HAP-1 (cell line): ENCODE data around the gene CFAP57.
"Not testable (repeated sequence)": the region's sequence is repeated elsewhere in the genome, so short reads cannot be mapped to it uniquely, and the experiment has no call there.

ENCODE experiments used
- DNase-seq, 2 experiments: peaks; one replicate each; pipeline ENCODE4 v3.0.0-alpha.2; 2016 to 2020; ENCODE audit warnings: low spot score in 2 of 2
- H3K27me3 ChIP-seq: fragments of 250-450 bp; sonication (Bioruptor Pico); 2 replicates; pipeline ENCODE4 v1.5.1; 2020; ENCODE audit warnings: low read depth, mild to moderate bottlenecking, moderate library complexity
- H3K36me3 ChIP-seq: fragments of 250-450 bp; sonication (Bioruptor Pico); replicated peaks from 2 replicates; pipeline ENCODE4 v1.5.1; 2020; ENCODE audit warnings: mild to moderate bottlenecking
- H3K4me1 ChIP-seq: fragments of 250-450 bp; sonication (Bioruptor Pico); 2 replicates; pipeline ENCODE4 v1.5.1; 2020; ENCODE audit warnings: mild to moderate bottlenecking
- H3K4me3 ChIP-seq: fragments of 250-450 bp; sonication (Bioruptor Pico); 2 replicates; pipeline ENCODE4 v1.5.1; 2020; ENCODE audit warnings: mild to moderate bottlenecking, moderate library complexity
- H3K9me3 ChIP-seq: fragments of 250-450 bp; sonication (Bioruptor Pico); 2 replicates; pipeline ENCODE4 v1.5.1; 2020; ENCODE audit warnings: mild to moderate bottlenecking, moderate library complexity
- in situ Hi-C: fragments of 300-500 bp; cut with MboI; formaldehyde crosslinking; loops from 3 replicates; pipeline ENCODE4 v1.14.3; 2020; ENCODE audit warnings: low sequenced_read_pairs, inconsistent platforms, mixed read lengths

CFAP57 gene

DNA sequence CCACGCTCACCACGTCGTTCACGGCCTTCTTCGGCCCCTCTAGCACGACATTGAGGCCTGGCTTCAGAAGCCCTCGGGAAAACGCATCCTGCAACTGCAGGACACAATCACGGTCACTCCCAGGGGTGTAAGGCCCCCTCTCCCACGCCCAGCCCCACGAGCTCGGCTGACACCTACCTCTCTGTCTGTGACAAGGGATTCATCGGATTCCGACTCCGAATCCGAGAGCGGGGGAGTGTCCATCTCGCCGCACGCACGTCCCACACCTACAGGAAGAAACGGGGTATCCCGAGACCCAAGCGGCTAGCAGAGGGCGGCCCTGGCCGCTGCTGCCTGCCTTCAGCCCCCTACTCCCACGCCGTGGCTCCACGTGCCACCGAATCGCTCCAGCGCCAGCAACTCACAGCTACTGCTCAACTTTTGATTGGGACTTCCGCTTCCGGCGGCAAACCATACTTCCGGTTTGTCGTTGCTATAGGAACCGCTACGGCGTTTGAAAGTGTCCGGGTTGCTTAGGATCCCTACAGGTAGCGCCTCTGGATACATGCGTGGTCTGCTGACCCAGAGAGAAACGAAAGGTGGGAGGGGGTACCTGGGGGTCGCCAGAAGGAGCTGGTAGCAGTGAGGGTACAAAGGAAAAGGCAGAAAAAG, at the start of gene CFAP57, which contains the start of gene EBNA1BP2:
Gene CFAP57, plus strand, starts transcription at position 455 of the 651 bp plus-strand sequence. CDS start 424 bp downstream, outside the sequence.
Gene EBNA1BP2, minus strand, starts transcription at position 415 of the 651 bp plus-strand sequence. Its CDS starts 172 bp downstream, at position 243.
- Histone ChIP-seq H3K27me3 (no peaks in the 10 kb centered on the region; the same call in 1 of the 2 replicates), H3K4me1 (peaks cover 10% of the 10 kb centered on the region), H3K4me3 (peak within 1 kb of the TSS; percentile 95), H3K36me3 (peaks cover 38% of the 10 kb centered on the region), H3K9me3 (no peaks in the 10 kb centered on the region)
- peak; percentile 80 to 91 for DNase-seq
- in situ Hi-C loops = no loop called here

DNA sequence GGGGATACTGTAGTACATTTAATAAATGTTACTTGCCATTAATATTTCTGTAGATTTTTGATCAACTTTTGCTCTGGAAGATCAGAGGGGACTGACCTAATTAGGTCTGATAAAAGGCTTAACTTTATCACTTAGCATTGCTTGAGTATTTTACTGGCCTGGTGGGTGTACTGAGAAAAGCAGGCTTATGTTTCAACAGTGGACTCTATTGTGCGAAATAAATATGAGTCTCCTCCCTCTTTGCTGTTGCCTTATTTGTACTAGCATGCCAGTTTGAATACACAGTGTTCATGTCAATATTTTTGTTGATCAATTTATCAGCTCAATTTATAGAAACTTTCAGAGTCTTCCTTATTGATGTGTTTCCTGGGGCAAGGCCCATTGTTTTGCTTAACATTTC, 49.1 kb upstream of the CFAP57 start:
- Histone ChIP-seq H3K9me3 (no peaks in the 10 kb centered on the region), H3K36me3 (no peaks in the 10 kb centered on the region), H3K27me3 (no peaks in the 10 kb centered on the region), H3K4me3 (no peak overlapping the region), H3K4me1 (no peaks in the 10 kb centered on the region)
- no peak for DNase-seq
- in situ Hi-C loops = no loop called here

DNA sequence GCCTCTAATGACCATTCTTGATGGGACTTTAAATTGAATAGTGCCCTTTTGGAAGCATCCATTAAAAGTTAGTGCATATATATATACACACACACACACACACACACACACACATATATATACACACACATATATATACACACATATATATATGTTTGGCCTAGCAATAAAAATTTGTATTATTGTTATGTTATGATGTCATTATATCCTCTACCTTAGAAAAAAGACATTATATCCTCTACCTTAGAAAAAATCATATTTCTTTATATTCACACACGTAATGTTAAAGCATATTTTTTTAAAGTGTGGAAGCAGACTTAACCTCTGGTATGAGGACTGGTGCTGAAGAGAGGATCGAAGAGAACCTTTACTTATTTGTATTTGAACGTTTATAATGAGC, 43.3 kb upstream of the CFAP57 start:
- DNase-seq = no peak
- Histone ChIP-seq H3K36me3 (no peaks in the 10 kb centered on the region), H3K4me1 (no peaks in the 10 kb centered on the region), H3K9me3 (no peaks in the 10 kb centered on the region), H3K4me3 (no peak overlapping the region), H3K27me3 (no peaks in the 10 kb centered on the region)
- in situ Hi-C loops = no loop called here

DNA sequence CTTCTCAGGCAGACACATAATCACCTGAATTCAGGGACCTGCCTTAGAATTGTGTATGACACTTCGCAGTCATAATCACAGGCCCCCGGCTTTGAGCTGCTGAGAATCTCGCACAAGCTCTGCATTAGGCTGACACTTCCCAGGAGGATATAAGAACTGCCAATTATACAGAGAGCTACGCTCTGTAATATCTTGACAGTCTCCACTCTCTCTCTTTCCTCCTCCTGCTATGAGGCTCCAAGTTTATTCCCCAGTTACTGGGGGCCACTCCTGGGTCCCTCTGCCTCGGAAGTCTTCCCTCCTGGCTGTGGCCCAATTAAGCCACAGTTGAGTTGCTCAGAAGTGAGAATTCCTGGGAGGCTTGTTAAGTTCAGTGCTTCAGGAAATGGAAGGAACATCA, 42.7 kb upstream of the CFAP57 start:
- no peak overlapping the region for H3K4me3 ChIP-seq
- DNase-seq = no peak
- no peaks in the 10 kb centered on the region for H3K27me3 ChIP-seq
- 0 out of 2 replicates have a peak, but pooled peaks cover under 1% of the 10 kb centered on the region for H3K4me1 ChIP-seq
- in situ Hi-C loops = no loop called here
- H3K9me3 ChIP-seq = no peaks in the 10 kb centered on the region
- H3K36me3 ChIP-seq = no peaks in the 10 kb centered on the region

DNA sequence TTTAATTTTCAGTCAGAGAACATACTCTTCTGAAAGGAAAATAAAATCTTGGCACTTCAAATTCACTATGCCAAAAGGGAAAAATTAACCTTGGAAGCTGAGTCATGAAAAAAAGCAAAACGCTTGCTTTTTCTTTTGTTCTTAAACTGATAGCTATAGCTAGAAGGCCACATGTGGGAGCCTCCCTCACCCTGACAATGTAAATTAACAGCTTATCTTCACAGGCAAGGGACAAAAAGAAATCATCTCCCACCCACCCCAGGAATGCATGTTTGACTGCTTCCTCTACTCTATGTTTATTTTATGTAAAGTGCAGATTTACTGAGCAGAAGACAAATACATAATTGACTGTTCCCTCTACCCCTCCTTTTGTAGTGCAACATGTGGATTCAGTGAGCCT, 38.1 kb upstream of the CFAP57 start:
- H3K4me1 ChIP-seq = peaks cover 3% of the 10 kb centered on the region; the same call in 1 of the 2 replicates
- in situ Hi-C loops = no loop called here
- H3K36me3 ChIP-seq = no peaks in the 10 kb centered on the region
- DNase-seq = peak; percentile 49 to 66
- no peak overlapping the region for H3K4me3 ChIP-seq
- H3K9me3 ChIP-seq = no peaks in the 10 kb centered on the region; the same call in 1 of the 2 replicates
- no peaks in the 10 kb centered on the region for H3K27me3 ChIP-seq

DNA sequence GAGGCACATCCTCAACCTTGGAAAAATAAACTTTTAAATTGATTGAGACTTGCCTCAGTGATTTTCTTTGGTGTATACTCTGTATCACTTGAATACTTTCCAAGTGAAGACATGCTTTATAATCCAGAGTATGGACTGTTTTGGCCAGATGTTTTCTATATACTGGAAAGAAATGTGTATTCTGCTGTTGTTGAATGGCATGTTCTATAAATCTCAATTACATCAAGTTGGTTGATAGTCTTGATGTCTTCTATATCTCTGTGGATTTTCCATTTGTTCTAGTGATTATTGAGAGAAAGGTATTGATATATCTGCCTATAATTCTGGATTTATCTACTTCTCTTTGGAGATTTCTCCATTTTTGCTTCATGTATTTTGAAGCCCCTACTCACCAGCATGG, 37.5 kb upstream of the CFAP57 start:
- Histone ChIP-seq H3K9me3 (no peaks in the 10 kb centered on the region; the same call in 1 of the 2 replicates), H3K27me3 (no peaks in the 10 kb centered on the region), H3K36me3 (no peaks in the 10 kb centered on the region), H3K4me3 (no peak overlapping the region), H3K4me1 (peaks cover 3% of the 10 kb centered on the region; the same call in 1 of the 2 replicates)
- no peak for DNase-seq
- in situ Hi-C loops = no loop called here

DNA sequence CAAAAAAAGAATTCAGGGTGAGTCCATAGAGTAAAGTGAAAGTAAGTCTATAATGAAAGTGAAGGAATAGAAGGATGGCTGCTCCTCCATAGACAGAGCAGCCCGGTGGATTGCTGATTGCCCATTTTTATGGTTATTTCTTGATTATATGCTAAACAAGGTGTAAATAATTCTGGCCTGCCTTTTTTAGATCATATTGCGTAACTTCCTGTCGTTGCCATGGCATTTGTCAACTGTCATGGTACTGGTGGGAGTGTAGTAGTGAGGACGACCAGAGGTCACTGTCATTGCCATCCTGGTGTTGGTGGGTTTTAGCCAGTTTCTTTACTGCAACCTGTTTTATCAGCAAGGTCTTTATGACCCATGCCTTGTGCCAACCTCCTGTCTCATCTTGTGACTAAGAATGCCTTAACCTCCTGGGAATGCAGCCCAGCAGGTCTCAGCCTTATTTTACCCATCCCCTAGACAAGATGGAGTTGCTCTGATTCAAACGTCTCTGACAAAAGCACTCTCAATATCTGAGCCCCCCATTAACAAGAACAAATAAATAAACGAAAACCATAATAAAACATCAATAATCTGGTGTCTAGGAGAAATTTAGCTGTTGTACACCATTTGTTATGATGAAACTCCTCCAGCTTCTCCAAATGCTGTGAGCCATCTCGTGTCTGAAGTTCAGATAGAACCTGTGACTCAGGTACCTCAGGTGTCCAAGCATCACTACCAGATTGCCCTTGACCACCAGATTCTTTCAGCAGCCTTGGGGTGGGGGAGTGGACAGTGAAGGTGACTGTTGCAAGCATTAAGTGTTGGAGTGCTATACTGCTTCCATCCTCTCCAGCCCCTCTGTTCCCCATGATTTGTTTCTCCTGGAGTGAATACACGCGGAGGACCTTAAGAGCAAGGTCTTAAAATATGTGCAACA, 36.0 kb upstream of the CFAP57 start:
- in situ Hi-C loops = no loop called here
- no peak for DNase-seq
- Histone ChIP-seq H3K4me3 (no peak overlapping the region), H3K9me3 (no peaks in the 10 kb centered on the region; the same call in 1 of the 2 replicates), H3K27me3 (no peaks in the 10 kb centered on the region; the same call in 1 of the 2 replicates), H3K4me1 (peaks cover 3% of the 10 kb centered on the region; the same call in 1 of the 2 replicates), H3K36me3 (no peaks in the 10 kb centered on the region)

DNA sequence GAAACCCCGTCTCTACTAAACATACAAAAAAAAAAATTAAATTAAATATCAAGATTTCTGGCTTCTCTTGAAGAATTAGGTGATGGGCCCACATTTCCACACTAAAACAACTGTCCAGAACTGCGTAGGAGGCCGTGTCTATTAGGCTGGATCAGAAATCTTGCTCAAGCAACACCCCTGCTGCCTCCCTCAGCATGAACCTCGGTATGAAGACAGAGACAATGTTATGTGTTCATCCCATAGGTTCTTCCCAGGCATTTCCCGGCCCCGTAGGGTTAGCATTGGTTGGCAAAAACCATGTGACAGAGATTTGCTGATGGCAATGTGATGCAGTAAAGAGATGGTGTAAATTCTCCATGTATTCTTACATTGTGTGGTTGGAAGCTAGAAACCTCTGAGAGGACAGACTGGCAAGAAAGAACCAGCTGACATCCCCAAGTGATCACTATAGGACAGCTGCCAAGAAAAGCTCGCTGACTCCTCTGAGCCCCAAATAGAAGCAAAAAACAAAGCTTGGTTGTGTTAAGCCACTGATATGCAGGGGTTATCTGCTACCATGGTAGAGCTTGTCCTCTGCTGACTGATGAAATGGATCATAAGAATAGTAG, 34.6 kb upstream of the CFAP57 start:
- no peak for DNase-seq
- no peaks in the 10 kb centered on the region for H3K36me3 ChIP-seq
- peaks cover 3% of the 10 kb centered on the region; the same call in 1 of the 2 replicates for H3K4me1 ChIP-seq
- in situ Hi-C loops = no loop called here
- no peaks in the 10 kb centered on the region; the same call in 1 of the 2 replicates for H3K9me3 ChIP-seq
- no peak overlapping the region for H3K4me3 ChIP-seq
- peaks cover 5% of the 10 kb centered on the region; the same call in 1 of the 2 replicates for H3K27me3 ChIP-seq

DNA sequence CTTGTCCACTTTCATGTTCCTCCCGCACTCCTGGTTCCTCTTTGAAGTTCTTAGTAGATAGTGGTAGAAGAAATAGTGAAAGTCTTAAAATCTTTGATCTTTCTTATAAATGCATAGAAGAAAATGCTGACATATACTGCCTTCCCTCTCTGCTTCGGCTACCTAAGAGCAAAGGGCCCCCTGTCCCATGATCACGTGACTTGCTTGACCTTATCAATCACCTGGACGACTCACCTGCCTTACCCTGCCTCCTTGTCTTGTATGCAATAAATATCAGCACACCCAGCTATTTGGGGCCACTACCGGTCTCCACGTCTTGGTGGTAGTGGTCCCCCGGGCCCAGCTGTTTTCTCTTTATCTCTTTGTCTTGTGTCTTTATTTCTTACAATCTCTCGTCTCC, 32.8 kb upstream of the CFAP57 start:
- H3K9me3 ChIP-seq, in situ Hi-C loops, H3K4me1 ChIP-seq, DNase-seq, H3K36me3 ChIP-seq, H3K27me3 ChIP-seq, H3K4me3 ChIP-seq: not testable (repeated sequence)

DNA sequence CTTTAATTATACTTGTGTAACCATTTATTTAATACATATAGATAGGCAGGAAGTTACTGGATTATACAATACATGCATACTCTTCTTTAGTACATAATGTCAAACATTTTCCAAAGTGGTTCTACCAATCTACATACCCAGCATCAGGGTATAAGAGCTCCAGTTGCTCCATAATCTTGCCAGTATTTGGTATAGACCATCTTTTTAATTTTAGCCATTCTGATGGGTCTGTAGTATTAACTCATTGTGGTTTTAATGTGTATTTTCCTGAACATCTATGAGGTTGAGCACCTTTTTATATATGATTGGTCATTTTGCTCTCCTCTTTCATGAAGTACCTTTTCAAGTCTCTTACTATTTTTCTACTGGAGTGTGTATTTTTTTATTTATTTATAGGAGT, 32.1 kb upstream of the CFAP57 start:
- Histone ChIP-seq H3K36me3 (no peaks in the 10 kb centered on the region), H3K4me1 (no peaks in the 10 kb centered on the region), H3K9me3 (no peaks in the 10 kb centered on the region; the same call in 1 of the 2 replicates), H3K27me3 (peaks cover 11% of the 10 kb centered on the region), H3K4me3 (no peak overlapping the region)
- DNase-seq = no peak
- in situ Hi-C loops = no loop called here

DNA sequence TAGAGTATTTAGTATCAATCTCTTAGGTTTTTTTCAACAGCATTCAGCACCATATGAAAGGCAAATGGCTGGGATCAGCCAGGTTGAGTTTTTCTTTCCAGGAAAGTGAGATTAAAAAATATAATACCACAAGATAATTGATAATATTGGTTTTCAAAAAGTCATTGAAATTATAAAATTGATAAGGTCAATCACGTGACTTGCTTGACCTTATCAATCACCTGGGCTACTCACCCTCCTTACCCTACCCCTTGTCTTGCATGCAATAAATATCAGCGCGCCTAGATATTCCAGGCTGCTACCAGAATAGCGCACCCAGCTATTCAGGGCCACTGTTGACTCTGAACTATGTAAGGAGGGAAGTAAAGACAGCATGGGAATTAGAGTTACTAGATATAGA, 31.5 kb upstream of the CFAP57 start:
- in situ Hi-C loops = no loop called here
- Histone ChIP-seq H3K4me3 (no peak overlapping the region), H3K27me3 (peaks cover 15% of the 10 kb centered on the region), H3K36me3 (no peaks in the 10 kb centered on the region), H3K4me1 (no peaks in the 10 kb centered on the region), H3K9me3 (no peaks in the 10 kb centered on the region; the same call in 1 of the 2 replicates)
- DNase-seq = no peak

DNA sequence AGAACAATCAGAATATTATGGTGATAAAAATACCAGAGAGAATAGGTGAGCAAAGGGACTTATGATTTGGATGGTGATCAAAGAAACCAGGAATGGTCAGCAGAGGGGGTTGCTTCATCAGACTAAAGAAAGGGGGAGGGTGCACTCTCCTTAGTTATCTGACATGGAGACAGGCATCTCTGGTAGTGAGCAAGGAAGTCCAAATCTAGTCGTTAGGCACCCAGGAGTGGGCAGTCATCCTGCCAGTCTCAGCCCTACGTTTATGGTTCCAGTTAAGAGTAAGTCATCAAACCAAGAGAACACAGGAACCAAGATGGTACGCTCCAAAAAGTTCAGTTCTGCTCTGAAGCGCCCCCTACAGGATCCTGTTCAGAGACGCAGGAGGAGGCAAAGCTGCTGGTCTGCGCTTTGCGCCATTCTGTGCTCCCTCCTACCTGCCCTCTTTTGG, 28.7 kb upstream of the CFAP57 start:
- in situ Hi-C loops = no loop called here
- peak in 1 of 2 experiments; percentile 55 for DNase-seq
- Histone ChIP-seq H3K36me3 (no peaks in the 10 kb centered on the region), H3K4me1 (no peaks in the 10 kb centered on the region; the same call in 1 of the 2 replicates), H3K27me3 (peaks cover 24% of the 10 kb centered on the region), H3K4me3 (no peak overlapping the region), H3K9me3 (no peaks in the 10 kb centered on the region)

DNA sequence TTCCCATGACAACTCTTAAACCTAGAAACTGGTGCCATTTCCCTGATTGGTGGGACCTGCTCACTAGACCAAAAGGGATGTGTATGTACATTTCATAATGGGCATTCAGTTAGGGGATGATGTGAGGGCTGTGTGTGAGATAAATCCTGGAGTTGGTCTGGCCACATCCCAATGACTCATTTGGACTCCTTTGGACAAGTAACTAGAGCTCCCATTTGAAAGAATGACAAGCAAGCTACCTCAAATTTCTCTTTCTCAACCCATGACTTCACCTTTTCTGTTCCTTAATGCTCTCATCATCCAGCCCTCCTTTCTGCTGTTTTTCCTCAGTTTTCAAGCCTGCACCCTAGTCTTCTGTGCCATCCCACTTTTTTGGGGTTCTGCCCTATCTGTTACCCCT, 27.9 kb upstream of the CFAP57 start:
- no peaks in the 10 kb centered on the region for H3K9me3 ChIP-seq
- peaks cover 31% of the 10 kb centered on the region for H3K27me3 ChIP-seq
- H3K4me3 ChIP-seq = no peak overlapping the region
- H3K36me3 ChIP-seq = no peaks in the 10 kb centered on the region
- DNase-seq = no peak
- H3K4me1 ChIP-seq = no peaks in the 10 kb centered on the region; the same call in 1 of the 2 replicates
- in situ Hi-C loops = no loop called here
